Breast epithelium (tissue), 4 donors: ENCODE results near the gene EPHA4. TPM values are rescaled to one million over a fixed set of nuclear protein-coding genes. Genes with fewer than 3 reads are reported as not detected.

ENCODE experiments used
- DNase-seq, 2 donors: peaks; one replicate each; pipeline ENCODE4 v3.0.0-alpha.2; 2019; ENCODE audit warnings: low spot score in 2 of 2
- H3K27ac ChIP-seq, 2 donors: fragments of 200-600 bp; sonication (generic) in 1 of 2; one replicate each; pipeline ENCODE4 v1.5.1; 2016 to 2019; ENCODE audit warnings: mild to moderate bottlenecking in 1 of 2
- H3K27me3 ChIP-seq, 2 donors: fragments of 200-600 bp; sonication (generic) in 1 of 2; one replicate each; pipeline versions ENCODE4 v1.5.1 to v1.6.0; 2017 to 2019; ENCODE audit warnings: control low read depth in 1 of 2, mild to moderate bottlenecking in 1 of 2
- H3K36me3 ChIP-seq: fragments of 200-600 bp; one replicate; pipeline ENCODE4 v1.5.1; 2019
- H3K4me1 ChIP-seq, 2 donors: fragments of 200-600 bp; sonication (generic); one replicate each; pipeline ENCODE4 v1.5.1; 2016 to 2019; ENCODE audit warnings: control low read depth in 1 of 2
- H3K4me3 ChIP-seq, 3 donors: fragments of 200-600 bp; sonication (generic); 1 replicate in 2 of 3; 2 replicates in 1 of 3; pipeline ENCODE4 v1.5.1; 2016 to 2019; ENCODE audit warnings: mild to moderate bottlenecking in 3 of 3, moderate library complexity in 2 of 3
- H3K9me3 ChIP-seq, 2 donors: fragments of 200-600 bp; sonication (generic) in 1 of 2; one replicate each; pipeline ENCODE4 v1.5.1; 2016 to 2019; ENCODE audit warnings: control low read depth in 1 of 2
- POLR2A ChIP-seq: fragments of 450-650 bp; IDR thresholded peaks from one replicate; pipeline ENCODE4 v1.6.1; 2016; ENCODE audit warnings: antibody characterized with exemption, mild to moderate bottlenecking, moderate library complexity
- POLR2AphosphoS5 ChIP-seq, 3 donors: sonication (generic); formaldehyde crosslinking; IDR thresholded peaks; one replicate each; pipeline ENCODE4 v1.6.1; 2017; ENCODE audit warnings: antibody characterized with exemption in 3 of 3
- intact Hi-C: fragments of 100-400 bp; cut with DNase I; formaldehyde crosslinking; loops from one replicate; pipeline ENCODE4 v1.15.1; 2023; ENCODE audit warnings: low total_unique reads
- total RNA-seq, 3 donors: library from RNA; depleted of rRNA; stranded (reverse); fragments of >200 nt; gene quantifications; one replicate each; pipeline ENCODE4 v1.1.0, GENCODE V29; 2016
- TF ChIP-seq, protein P1 (sequence below), 3 donors: fragments of 450-650 bp; IDR thresholded peaks; one replicate each; pipeline ENCODE4 v1.5.1; 2016 to 2017; ENCODE audit warnings: antibody characterized with exemption in 3 of 3, mild to moderate bottlenecking in 3 of 3, moderate library complexity in 3 of 3

Gene EPHA4
- total RNA-seq, 3 donors from 2014 or later, result 12.8 to 44.2 (median 18.6) TPM

DNA sequence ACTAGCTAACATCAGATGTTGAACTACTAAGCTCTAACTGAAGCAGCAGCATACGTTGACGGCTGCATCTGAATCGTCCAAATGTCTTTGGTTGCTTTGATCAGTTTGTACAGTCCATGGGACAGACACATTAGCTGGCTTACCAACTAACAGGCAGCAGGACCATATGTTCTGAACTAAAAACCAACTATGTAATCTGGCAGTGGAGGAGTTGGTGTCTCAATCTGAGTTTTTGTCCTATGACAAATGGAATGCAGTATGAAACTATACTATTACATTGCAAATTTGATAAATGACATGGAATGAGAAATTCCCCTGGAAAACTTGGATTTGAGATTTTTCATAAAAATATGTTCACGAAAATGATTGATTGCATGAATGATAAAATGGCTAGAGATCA, 79.5 kb downstream of the EPHA4 start:
- Histone ChIP-seq H3K9me3 (no peaks in the 10 kb centered on the region), H3K27ac (no peak overlapping the region), H3K4me3 (no peak overlapping the region), H3K4me1 (no peaks in the 10 kb centered on the region), H3K36me3 (no peaks in the 10 kb centered on the region), H3K27me3 (no peaks in the 10 kb centered on the region)
- intact Hi-C loops, result no loop called here
- no peak for DNase-seq
- no peak for TF ChIP-seq POLR2AphosphoS5 (IDR thresholded peaks at IDR 0.05)
- TF ChIP-seq POLR2A, result no peak

DNA sequence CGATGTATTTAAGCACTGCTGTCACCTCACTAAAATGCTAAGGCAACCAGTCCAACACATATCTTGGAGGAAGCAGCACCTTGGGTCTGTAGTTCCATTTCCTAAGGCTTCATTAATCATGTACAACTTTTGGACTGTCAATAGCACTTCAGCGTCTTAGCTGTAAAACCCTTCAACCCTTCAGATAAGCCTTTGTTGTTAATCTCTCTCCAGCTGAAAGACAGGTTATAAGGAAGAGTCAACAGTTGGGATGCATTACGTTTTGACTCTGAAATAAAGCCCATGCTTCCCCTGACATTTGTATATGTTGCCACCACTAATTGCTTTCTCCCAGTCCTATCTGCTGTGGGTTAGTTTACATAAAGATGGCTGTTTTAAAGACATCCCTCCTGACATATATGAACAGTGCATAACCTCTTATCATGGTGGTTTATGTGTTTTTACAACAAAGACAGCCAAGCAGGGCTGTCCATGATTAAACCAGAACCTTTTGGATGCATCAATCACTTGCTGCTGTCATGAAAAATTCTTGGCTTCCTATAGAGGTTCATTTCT, 81.5 kb downstream of the EPHA4 start:
- DNase-seq, result no peak
- Histone ChIP-seq H3K4me1 (no peaks in the 10 kb centered on the region), H3K27me3 (no peaks in the 10 kb centered on the region), H3K4me3 (no peak overlapping the region), H3K9me3 (no peaks in the 10 kb centered on the region), H3K36me3 (no peaks in the 10 kb centered on the region), H3K27ac (no peak overlapping the region)
- TF ChIP-seq POLR2AphosphoS5 (IDR thresholded peaks at IDR 0.05), result no peak
- TF ChIP-seq POLR2A, result no peak
- TF ChIP-seq, protein P1, sequence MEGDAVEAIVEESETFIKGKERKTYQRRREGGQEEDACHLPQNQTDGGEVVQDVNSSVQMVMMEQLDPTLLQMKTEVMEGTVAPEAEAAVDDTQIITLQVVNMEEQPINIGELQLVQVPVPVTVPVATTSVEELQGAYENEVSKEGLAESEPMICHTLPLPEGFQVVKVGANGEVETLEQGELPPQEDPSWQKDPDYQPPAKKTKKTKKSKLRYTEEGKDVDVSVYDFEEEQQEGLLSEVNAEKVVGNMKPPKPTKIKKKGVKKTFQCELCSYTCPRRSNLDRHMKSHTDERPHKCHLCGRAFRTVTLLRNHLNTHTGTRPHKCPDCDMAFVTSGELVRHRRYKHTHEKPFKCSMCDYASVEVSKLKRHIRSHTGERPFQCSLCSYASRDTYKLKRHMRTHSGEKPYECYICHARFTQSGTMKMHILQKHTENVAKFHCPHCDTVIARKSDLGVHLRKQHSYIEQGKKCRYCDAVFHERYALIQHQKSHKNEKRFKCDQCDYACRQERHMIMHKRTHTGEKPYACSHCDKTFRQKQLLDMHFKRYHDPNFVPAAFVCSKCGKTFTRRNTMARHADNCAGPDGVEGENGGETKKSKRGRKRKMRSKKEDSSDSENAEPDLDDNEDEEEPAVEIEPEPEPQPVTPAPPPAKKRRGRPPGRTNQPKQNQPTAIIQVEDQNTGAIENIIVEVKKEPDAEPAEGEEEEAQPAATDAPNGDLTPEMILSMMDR (IDR thresholded peaks at IDR 0.05), result no peak
- intact Hi-C loops, result no loop called here

DNA sequence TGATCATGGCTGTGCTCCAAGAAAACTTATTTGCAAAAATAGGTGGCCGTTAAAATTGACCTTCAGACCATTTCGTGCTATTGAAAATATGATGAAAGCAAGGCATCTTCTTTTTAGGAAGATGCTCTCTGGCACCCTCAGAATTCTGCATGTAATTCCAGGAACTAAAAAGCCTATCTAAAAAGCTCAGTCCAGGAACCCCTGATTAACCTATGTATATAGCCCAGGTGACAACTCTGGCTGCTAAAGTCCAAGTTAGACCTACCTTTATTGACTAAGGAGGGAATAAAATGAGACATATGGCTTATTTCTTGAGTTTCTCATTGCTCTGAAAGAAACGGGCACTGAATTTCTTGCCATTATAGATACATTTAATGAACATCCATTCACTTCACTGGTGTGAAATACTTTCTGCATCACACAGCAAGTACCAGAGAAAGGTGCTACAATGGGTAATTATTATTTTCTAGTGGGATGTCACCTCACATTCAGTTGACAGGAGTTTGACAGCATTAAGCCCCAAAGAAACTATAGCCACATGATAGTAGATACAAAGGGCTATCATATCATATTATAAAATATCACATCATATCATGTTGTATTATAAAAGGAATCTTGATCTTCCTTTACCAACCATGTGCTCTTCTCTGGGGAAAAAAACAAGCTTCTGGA, 83.8 kb downstream of the EPHA4 start:
- Histone ChIP-seq H3K9me3 (no peaks in the 10 kb centered on the region), H3K27me3 (no peaks in the 10 kb centered on the region), H3K27ac (no peak overlapping the region), H3K36me3 (no peaks in the 10 kb centered on the region), H3K4me3 (no peak overlapping the region), H3K4me1 (no peaks in the 10 kb centered on the region)
- no peak for DNase-seq
- TF ChIP-seq POLR2AphosphoS5 (IDR thresholded peaks at IDR 0.05), result no peak
- no peak for TF ChIP-seq POLR2A
- TF ChIP-seq, protein P1 (IDR thresholded peaks at IDR 0.05), result no peak
- intact Hi-C loops, result no loop called here

DNA sequence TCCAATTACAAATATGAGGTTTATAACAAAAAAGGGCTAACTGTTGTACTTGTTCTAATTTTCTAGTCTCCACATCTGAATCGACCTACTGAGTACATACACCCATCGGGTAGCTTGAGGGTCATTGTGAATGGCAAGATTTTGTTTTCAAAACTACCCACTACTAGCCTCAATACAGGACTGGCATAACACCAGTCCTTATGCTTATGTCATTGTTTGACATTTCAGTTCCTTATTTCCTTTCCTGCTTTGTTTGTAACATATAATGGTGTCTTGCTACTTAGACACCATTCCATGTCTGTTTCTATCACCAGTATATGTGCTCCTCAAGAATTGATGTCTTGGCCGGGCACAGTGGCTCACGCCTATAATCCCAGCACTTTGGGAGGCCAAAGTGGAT, 86.0 kb downstream of the EPHA4 start:
- intact Hi-C loops, result no loop called here
- no peaks in the 10 kb centered on the region for H3K4me1 ChIP-seq
- no peaks in the 10 kb centered on the region for H3K9me3 ChIP-seq
- no peak overlapping the region for H3K27ac ChIP-seq
- no peak for DNase-seq
- TF ChIP-seq POLR2AphosphoS5 (IDR thresholded peaks at IDR 0.05), result no peak
- TF ChIP-seq POLR2A, result no peak
- TF ChIP-seq, protein P1 (IDR thresholded peaks at IDR 0.05), result no peak
- no peaks in the 10 kb centered on the region for H3K27me3 ChIP-seq
- H3K4me3 ChIP-seq, result no peak overlapping the region
- no peaks in the 10 kb centered on the region for H3K36me3 ChIP-seq

DNA sequence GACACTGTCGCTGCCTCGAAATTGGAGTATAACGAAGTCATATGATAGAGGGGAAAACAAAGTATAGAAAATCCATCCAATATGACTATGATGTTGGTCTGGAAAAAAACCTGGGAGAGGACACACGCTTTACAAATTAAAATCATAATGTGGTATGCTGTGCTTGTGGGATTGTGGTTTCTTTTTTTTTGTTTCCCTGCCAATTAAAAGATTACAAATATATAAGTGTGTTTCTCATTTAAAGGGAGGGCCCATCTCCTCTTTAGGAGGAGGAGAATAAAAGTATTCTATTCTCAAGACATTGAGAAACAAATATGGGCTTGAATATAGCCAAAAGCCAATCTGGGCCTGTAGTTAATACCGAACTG, 86.6 kb downstream of the EPHA4 start:
- no peaks in the 10 kb centered on the region for H3K4me1 ChIP-seq
- no peaks in the 10 kb centered on the region for H3K36me3 ChIP-seq
- no peak for TF ChIP-seq POLR2A
- no peak for TF ChIP-seq POLR2AphosphoS5 (IDR thresholded peaks at IDR 0.05)
- TF ChIP-seq, protein P1 (IDR thresholded peaks at IDR 0.05), result no peak
- H3K9me3 ChIP-seq, result no peaks in the 10 kb centered on the region
- intact Hi-C loops, result no loop called here
- H3K4me3 ChIP-seq, result no peak overlapping the region
- H3K27me3 ChIP-seq, result no peaks in the 10 kb centered on the region
- no peak overlapping the region for H3K27ac ChIP-seq
- no peak for DNase-seq
